Stomach smooth muscle (tissue), 2 donors: ENCODE results near the gene LRRC7.
"Not testable (repeated sequence)": the region's sequence is repeated elsewhere in the genome, so short reads cannot be mapped to it uniquely, and the experiment has no call there.

Source experiments
- H3K27ac ChIP-seq: one replicate; pipeline ENCODE4 v1.7.0; 2013; ENCODE audit warnings: mild to moderate bottlenecking, low read length, inconsistent platforms
- H3K27me3 ChIP-seq, 2 donors: one replicate each; pipeline ENCODE4 v1.7.0; 2013; ENCODE audit warnings: low read length in 2 of 2; ENCODE audit not compliant: insufficient read depth in 2 of 2, control insufficient read depth in 1 of 2
- H3K36me3 ChIP-seq, 2 donors: one replicate each; pipeline ENCODE4 v1.7.0; 2013; ENCODE audit warnings: low read length in 2 of 2; ENCODE audit not compliant: control insufficient read depth in 2 of 2, insufficient read depth in 2 of 2
- H3K4me1 ChIP-seq: one replicate; pipeline ENCODE4 v1.7.0; 2013; ENCODE audit warnings: low read length; ENCODE audit not compliant: control insufficient read depth, insufficient read depth
- H3K4me3 ChIP-seq, 2 donors: one replicate each; pipeline ENCODE4 v1.7.0; 2013; ENCODE audit warnings: low read length in 2 of 2
- H3K9ac ChIP-seq, 2 donors: one replicate each; pipeline ENCODE4 v1.7.0; 2013; ENCODE audit warnings: low read length in 2 of 2, mild to moderate bottlenecking in 1 of 2
- H3K9me3 ChIP-seq, 2 donors: one replicate each; pipeline ENCODE4 v1.7.0; 2013; ENCODE audit warnings: low read length in 2 of 2; ENCODE audit not compliant: control insufficient read depth in 2 of 2
- donor health status: healthy.
- donor health status: Pancreatic carcinoma.

LRRC7 gene

GRCh38 chr1:70045581-70045980 is 477.9 kb downstream of the LRRC7 start:
- H3K27me3 ChIP-seq, H3K27ac ChIP-seq, H3K4me3 ChIP-seq, H3K9me3 ChIP-seq, H3K36me3 ChIP-seq, H3K4me1 ChIP-seq, H3K9ac ChIP-seq: not testable (repeated sequence)

- Histone ChIP-seq H3K27me3 (no peaks in the 10 kb centered on the region), H3K4me1 (no peaks in the 10 kb centered on the region), H3K36me3 (no peaks in the 10 kb centered on the region), H3K9ac (no peak overlapping the region), H3K4me3 (no peak overlapping the region), H3K27ac (no peak overlapping the region), H3K9me3 (no peaks in the 10 kb centered on the region)
These were observed 480.8 kb downstream of the LRRC7 start for GRCh38 chr1:70048336-70049094.

GRCh38 chr1:70051926-70052325 is 484.2 kb downstream of the LRRC7 start:
- Histone ChIP-seq H3K27me3 (no peaks in the 10 kb centered on the region), H3K4me1 (no peaks in the 10 kb centered on the region), H3K4me3 (no peak overlapping the region), H3K9ac (no peak overlapping the region), H3K36me3 (no peaks in the 10 kb centered on the region), H3K27ac (no peak overlapping the region), H3K9me3 (no peaks in the 10 kb centered on the region)

DNA sequence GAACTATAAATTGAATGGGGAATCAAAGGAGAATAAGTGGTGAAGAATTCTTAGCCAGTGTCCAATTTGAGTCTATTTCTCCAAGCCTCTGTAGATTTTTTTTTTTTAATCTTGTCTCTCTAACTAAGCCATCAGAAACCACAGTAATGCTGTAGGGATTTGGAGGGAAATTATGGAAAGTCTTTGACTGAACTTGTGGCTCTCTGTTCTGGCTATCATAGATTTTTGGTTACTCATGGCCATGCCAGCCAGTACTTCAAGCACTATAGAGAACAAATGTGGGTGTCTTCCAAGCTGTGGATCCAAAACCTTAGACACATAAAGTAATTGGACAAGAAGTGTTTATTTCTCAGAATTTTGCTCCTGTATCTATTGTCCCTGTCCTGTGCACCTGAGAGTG is 489.8 kb downstream of the LRRC7 start:
- Histone ChIP-seq H3K4me1 (no peaks in the 10 kb centered on the region), H3K27me3 (no peaks in the 10 kb centered on the region), H3K9ac (no peak overlapping the region), H3K4me3 (no peak overlapping the region), H3K36me3 (no peaks in the 10 kb centered on the region), H3K27ac (no peak overlapping the region), H3K9me3 (no peaks in the 10 kb centered on the region)

- Histone ChIP-seq H3K27ac (no peak overlapping the region), H3K9ac (no peak overlapping the region), H3K4me1 (no peaks in the 10 kb centered on the region), H3K9me3 (no peaks in the 10 kb centered on the region), H3K27me3 (no peaks in the 10 kb centered on the region), H3K4me3 (no peak overlapping the region), H3K36me3 (no peaks in the 10 kb centered on the region)
These were observed 493.5 kb downstream of the LRRC7 start for GRCh38 chr1:70061231-70061630.

DNA sequence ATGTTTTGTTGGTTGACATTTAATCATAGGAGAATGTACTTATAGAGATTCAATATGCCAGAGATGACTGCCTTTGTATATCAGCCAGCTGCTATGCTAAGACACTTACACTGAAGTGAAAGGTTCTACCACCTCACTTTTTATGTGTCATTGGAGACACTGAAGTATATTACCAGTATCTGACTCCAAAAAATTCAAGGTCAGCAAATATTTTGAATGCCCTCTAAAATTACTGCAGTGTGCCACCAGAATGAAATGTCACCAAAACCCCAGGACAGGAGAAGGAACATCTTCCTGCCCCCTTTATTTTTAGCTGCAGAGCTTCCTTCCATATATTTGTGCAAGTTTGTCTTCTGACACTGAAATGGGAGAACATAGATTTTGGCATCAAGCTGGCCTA is 496.1 kb downstream of the LRRC7 start:
- H3K27me3 ChIP-seq = no peaks in the 10 kb centered on the region
- no peaks in the 10 kb centered on the region for H3K36me3 ChIP-seq
- H3K27ac ChIP-seq = no peak overlapping the region
- H3K4me3 ChIP-seq = no peak overlapping the region
- H3K9me3 ChIP-seq = no peaks in the 10 kb centered on the region
- H3K9ac ChIP-seq = no peak overlapping the region
- H3K4me1 ChIP-seq = no peaks in the 10 kb centered on the region

DNA sequence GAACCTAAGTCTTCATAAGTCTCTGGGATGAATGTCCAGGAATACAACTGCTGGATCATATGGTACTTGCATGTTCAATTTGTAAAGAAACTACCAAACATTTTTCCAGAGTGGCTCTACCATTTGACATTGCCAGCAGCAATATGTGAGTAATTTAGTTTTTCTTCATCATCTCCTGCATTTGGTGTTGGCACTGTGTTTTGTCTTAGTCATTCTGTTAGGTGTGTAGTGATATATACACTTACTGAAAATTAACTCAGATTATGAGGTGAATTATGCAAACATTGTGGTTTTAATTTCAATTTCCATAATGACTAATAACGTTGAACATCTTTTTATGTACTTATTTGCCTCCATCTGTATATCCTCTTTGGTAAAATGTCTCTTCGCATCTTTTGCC is 499.0 kb downstream of the LRRC7 start:
- no peaks in the 10 kb centered on the region for H3K4me1 ChIP-seq
- no peak overlapping the region for H3K4me3 ChIP-seq
- H3K9me3 ChIP-seq = no peaks in the 10 kb centered on the region
- no peaks in the 10 kb centered on the region for H3K36me3 ChIP-seq
- no peaks in the 10 kb centered on the region for H3K27me3 ChIP-seq
- no peak overlapping the region for H3K9ac ChIP-seq
- no peak overlapping the region for H3K27ac ChIP-seq

- H3K9me3 ChIP-seq = no peaks in the 10 kb centered on the region
- no peak overlapping the region for H3K9ac ChIP-seq
- no peaks in the 10 kb centered on the region for H3K27me3 ChIP-seq
- peak overlapping the region in 1 of 2 donors; percentile 28 for H3K4me3 ChIP-seq
- no peaks in the 10 kb centered on the region for H3K4me1 ChIP-seq
- no peaks in the 10 kb centered on the region for H3K36me3 ChIP-seq
- H3K27ac ChIP-seq = no peak overlapping the region
These were observed 503.9 kb downstream of the LRRC7 start for GRCh38 chr1:70071601-70072000.

GRCh38 chr1:70072231-70072751 is 504.6 kb downstream of the LRRC7 start:
- Histone ChIP-seq H3K4me1 (no peaks in the 10 kb centered on the region), H3K9me3 (no peaks in the 10 kb centered on the region), H3K27me3 (no peaks in the 10 kb centered on the region), H3K4me3 (no peak overlapping the region), H3K27ac (no peak overlapping the region), H3K9ac (no peak overlapping the region), H3K36me3 (no peaks in the 10 kb centered on the region)

- Histone ChIP-seq H3K27ac (no peak overlapping the region), H3K9ac (no peak overlapping the region), H3K27me3 (no peaks in the 10 kb centered on the region), H3K9me3 (no peaks in the 10 kb centered on the region), H3K4me1 (no peaks in the 10 kb centered on the region), H3K4me3 (no peak overlapping the region), H3K36me3 (no peaks in the 10 kb centered on the region)
These were observed 508.0 kb downstream of the LRRC7 start for GRCh38 chr1:70075761-70076160.

DNA sequence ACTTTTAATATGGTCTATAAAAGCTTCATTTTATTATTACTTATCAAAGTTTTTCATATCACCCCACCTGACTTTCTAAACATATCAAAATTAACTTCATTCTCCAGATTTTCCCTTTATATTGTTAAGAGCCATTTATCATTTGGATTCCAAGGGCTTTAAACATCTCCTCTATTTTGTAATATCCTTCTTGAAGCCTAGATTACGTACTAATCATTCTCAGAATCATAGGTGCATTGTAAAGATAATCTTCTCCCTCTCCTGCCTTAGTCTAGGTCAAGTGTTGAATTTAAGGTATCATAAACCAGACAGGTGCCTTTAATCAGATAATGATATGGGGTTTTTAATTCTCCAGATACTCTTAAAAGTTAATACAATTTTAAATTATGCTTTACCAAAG is 509.3 kb downstream of the LRRC7 start:
- no peak overlapping the region for H3K27ac ChIP-seq
- no peak overlapping the region for H3K9ac ChIP-seq
- no peaks in the 10 kb centered on the region for H3K36me3 ChIP-seq
- no peaks in the 10 kb centered on the region for H3K4me1 ChIP-seq
- H3K27me3 ChIP-seq = no peaks in the 10 kb centered on the region
- no peaks in the 10 kb centered on the region for H3K9me3 ChIP-seq
- no peak overlapping the region for H3K4me3 ChIP-seq
